ENCODE results near the gene VAMP2. TPM values are rescaled to one million over a fixed set of nuclear protein-coding genes. Genes with fewer than 3 reads are reported as not detected.

The VAMP2 gene
- total RNA-seq, 1 donor from 2014 or later: 28.0 TPM

DNA sequence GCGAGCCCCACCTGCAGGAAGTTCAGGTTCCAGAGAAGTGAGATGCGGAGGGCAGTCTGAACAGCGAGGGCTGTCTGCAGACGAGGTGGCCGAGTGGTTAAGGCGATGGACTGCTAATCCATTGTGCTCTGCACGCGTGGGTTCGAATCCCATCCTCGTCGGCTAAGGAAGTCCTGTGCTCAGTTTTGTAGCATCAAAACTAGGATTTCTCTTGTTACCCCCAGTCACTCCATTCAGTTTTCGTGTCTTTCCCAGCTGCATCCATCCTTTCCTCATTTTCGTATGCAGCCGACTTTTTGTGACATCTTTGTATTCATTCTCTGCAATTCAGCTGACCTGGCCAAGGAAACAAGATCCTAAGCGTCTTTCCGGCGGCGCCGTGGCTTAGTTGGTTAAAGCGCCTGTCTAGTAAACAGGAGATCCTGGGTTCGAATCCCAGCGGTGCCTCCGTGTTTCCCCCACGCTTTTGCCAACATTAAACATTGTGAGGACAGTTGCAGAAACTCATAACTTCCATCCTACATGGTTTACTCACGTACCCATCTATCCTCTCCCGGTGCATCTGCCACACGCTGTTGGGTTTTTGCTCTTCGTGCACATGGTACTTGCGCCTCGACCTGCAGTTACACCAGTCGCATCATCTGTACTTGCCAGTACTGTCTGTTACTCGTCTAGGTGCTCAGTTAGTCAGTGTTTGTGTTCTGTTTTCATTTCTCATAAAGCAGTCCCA, 24.2 kb upstream of the VAMP2 start:
- H3K9me3 Mint-ChIP-seq (ENCODE audit: unreplicated experiment): no peaks in the 10 kb centered on the region
- H3K36me3 Mint-ChIP-seq (ENCODE audit: low read depth, unreplicated experiment): no peaks in the 10 kb centered on the region
- H3K27ac ChIP-seq (ENCODE audit: low read depth, low read length): peak overlapping the region; percentile 68
- H3K4me3 Mint-ChIP-seq (ENCODE audit: unreplicated experiment): no peak overlapping the region
- H3K4me1 Mint-ChIP-seq (ENCODE audit: low read depth, unreplicated experiment): no peaks in the 10 kb centered on the region
- peak; percentile 89 for DNase-seq (ENCODE audit: low read depth)
- H2AFZ ChIP-seq (ENCODE audit: low read depth, low read length): peak overlapping the region; percentile 97
- peaks cover 15% of the 10 kb centered on the region for H3K79me2 ChIP-seq (ENCODE audit: insufficient read depth, low read length)
- peak overlapping the region; percentile 85 for H3K9ac ChIP-seq (ENCODE audit: low read length)
- TF ChIP-seq EZH2 (IDR thresholded peaks at IDR 0.05; ENCODE audit: insufficient read depth, low read length): no peak
- TF ChIP-seq, protein P1, sequence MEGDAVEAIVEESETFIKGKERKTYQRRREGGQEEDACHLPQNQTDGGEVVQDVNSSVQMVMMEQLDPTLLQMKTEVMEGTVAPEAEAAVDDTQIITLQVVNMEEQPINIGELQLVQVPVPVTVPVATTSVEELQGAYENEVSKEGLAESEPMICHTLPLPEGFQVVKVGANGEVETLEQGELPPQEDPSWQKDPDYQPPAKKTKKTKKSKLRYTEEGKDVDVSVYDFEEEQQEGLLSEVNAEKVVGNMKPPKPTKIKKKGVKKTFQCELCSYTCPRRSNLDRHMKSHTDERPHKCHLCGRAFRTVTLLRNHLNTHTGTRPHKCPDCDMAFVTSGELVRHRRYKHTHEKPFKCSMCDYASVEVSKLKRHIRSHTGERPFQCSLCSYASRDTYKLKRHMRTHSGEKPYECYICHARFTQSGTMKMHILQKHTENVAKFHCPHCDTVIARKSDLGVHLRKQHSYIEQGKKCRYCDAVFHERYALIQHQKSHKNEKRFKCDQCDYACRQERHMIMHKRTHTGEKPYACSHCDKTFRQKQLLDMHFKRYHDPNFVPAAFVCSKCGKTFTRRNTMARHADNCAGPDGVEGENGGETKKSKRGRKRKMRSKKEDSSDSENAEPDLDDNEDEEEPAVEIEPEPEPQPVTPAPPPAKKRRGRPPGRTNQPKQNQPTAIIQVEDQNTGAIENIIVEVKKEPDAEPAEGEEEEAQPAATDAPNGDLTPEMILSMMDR (IDR thresholded peaks at IDR 0.05; ENCODE audit: insufficient read depth, low read depth, low read length): no peak
- H3K9me3 ChIP-seq (ENCODE audit: insufficient read depth, low read depth, low read length): no peaks in the 10 kb centered on the region
- no peaks in the 10 kb centered on the region for H3K27me3 Mint-ChIP-seq (ENCODE audit: low read depth, unreplicated experiment)
- H3K27ac Mint-ChIP-seq (ENCODE audit: unreplicated experiment): no peak overlapping the region
- H3K4me3 ChIP-seq (ENCODE audit: insufficient read depth, low read depth, low read length): peak overlapping the region; percentile 94
- H3K4me1 ChIP-seq (ENCODE audit: insufficient read depth, low read length): peaks cover 25% of the 10 kb centered on the region
- no peaks in the 10 kb centered on the region for H3K36me3 ChIP-seq (ENCODE audit: insufficient read depth, low read length)
- peak overlapping the region; percentile 91 for H3K4me2 ChIP-seq (ENCODE audit: low read length)
- no peaks in the 10 kb centered on the region for H3K27me3 ChIP-seq (ENCODE audit: insufficient read depth, low read length)
- peaks cover 24% of the 10 kb centered on the region for H4K20me1 ChIP-seq (ENCODE audit: insufficient read depth, low read length)
- peak; percentile 92 for FAIRE-seq

DNA sequence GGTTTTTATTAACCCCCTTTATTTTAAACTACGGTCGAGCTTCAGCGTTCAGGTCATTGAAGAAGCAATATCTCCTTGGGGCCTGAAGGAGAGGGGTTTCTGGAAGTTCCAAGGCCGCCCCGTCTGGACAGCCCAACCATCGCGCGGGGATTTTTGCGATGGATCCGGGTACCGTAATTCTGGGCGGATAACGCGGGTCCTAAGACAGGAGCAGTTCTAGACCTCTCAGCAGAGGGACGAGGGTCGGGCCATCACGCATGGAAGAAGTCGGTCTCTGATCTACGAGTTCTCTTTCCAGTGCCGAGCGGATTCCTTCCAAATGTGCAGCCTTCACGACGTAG, 23.7 kb upstream of the VAMP2 start:
- H3K27me3 Mint-ChIP-seq (ENCODE audit: low read depth, unreplicated experiment): no peaks in the 10 kb centered on the region
- peak overlapping the region; percentile 68 for H3K27ac ChIP-seq (ENCODE audit: low read depth, low read length)
- peak overlapping the region; percentile 85 for H3K9ac ChIP-seq (ENCODE audit: low read length)
- peak overlapping the region; percentile 97 for H2AFZ ChIP-seq (ENCODE audit: low read depth, low read length)
- H3K4me3 ChIP-seq (ENCODE audit: insufficient read depth, low read depth, low read length): peak overlapping the region; percentile 94
- no peaks in the 10 kb centered on the region for H3K9me3 Mint-ChIP-seq (ENCODE audit: unreplicated experiment)
- DNase-seq (ENCODE audit: low read depth): no peak
- peak overlapping the region; percentile 91 for H3K4me2 ChIP-seq (ENCODE audit: low read length)
- H3K27me3 ChIP-seq (ENCODE audit: insufficient read depth, low read length): no peaks in the 10 kb centered on the region
- FAIRE-seq: no peak
- H3K4me1 Mint-ChIP-seq (ENCODE audit: low read depth, unreplicated experiment): no peaks in the 10 kb centered on the region
- TF ChIP-seq, protein P1 (IDR thresholded peaks at IDR 0.05; ENCODE audit: insufficient read depth, low read depth, low read length): no peak
- TF ChIP-seq EZH2 (IDR thresholded peaks at IDR 0.05; ENCODE audit: insufficient read depth, low read length): no peak
- peaks cover 15% of the 10 kb centered on the region for H3K79me2 ChIP-seq (ENCODE audit: insufficient read depth, low read length)
- peaks cover 24% of the 10 kb centered on the region for H4K20me1 ChIP-seq (ENCODE audit: insufficient read depth, low read length)
- H3K4me3 Mint-ChIP-seq (ENCODE audit: unreplicated experiment): no peak overlapping the region
- H3K9me3 ChIP-seq (ENCODE audit: insufficient read depth, low read depth, low read length): no peaks in the 10 kb centered on the region
- no peaks in the 10 kb centered on the region for H3K36me3 Mint-ChIP-seq (ENCODE audit: low read depth, unreplicated experiment)
- no peaks in the 10 kb centered on the region for H3K36me3 ChIP-seq (ENCODE audit: insufficient read depth, low read length)
- peaks cover 22% of the 10 kb centered on the region for H3K4me1 ChIP-seq (ENCODE audit: insufficient read depth, low read length)
- H3K27ac Mint-ChIP-seq (ENCODE audit: unreplicated experiment): no peak overlapping the region
